Measurements from ENCODE around the gene KCNN1. TPM values are rescaled to one million over a fixed set of nuclear protein-coding genes. Genes with fewer than 3 reads are reported as not detected.

Gene KCNN1
- polyA plus RNA-seq, 1 donor from 2014 or later: 9.9 TPM

- H3K9me2 ChIP-seq (ENCODE audit: insufficient read depth, low read length): no peaks in the 10 kb centered on the region
- no peak overlapping the region for H3K27ac ChIP-seq (ENCODE audit: low read length)
- no peaks in the 10 kb centered on the region for H4K20me1 ChIP-seq (ENCODE audit: insufficient read depth)
- H3K9me3 ChIP-seq (ENCODE audit: low read length): no peaks in the 10 kb centered on the region
- no peaks in the 10 kb centered on the region for H3F3A ChIP-seq (ENCODE audit: insufficient read depth, low read length, poor library complexity, severe bottlenecking)
- H3K79me2 ChIP-seq (replicated peaks; ENCODE audit: insufficient read depth, low read length): no peaks in the 10 kb centered on the region
- no peak overlapping the region for H2AFZ ChIP-seq (ENCODE audit: low read depth, low read length)
- TF ChIP-seq TAF1 (IDR thresholded peaks at IDR 0.05; ENCODE audit: low read depth) (no peak), MXI1 (conservative IDR thresholded peaks at IDR 0.05; ENCODE audit: poor library complexity, severe bottlenecking) (no peak), RAD21 (conservative IDR thresholded peaks at IDR 0.05) (no peak), CTCF (IDR thresholded peaks at IDR 0.05; ENCODE audit: poor library complexity, severe bottlenecking) (no peak), EP300 (conservative IDR thresholded peaks at IDR 0.05; ENCODE audit: poor library complexity, severe bottlenecking) (no peak), REST (IDR thresholded peaks at IDR 0.05; ENCODE audit: borderline replicate concordance) (no peak), SMC3 (conservative IDR thresholded peaks at IDR 0.05; ENCODE audit: poor library complexity) (no peak), POLR2AphosphoS5 (IDR thresholded peaks at IDR 0.05) (no peak), EZH2 (IDR thresholded peaks at IDR 0.05; ENCODE audit: borderline replicate concordance, insufficient read depth, low read length, poor library complexity, severe bottlenecking) (no peak)
- H3K4me3 ChIP-seq (ENCODE audit: low read length): no peak overlapping the region
- H3K9ac ChIP-seq (ENCODE audit: low read length): no peak overlapping the region
- no peaks in the 10 kb centered on the region for H3K27me3 ChIP-seq (ENCODE audit: insufficient read depth, low read depth, low read length)
- no peak overlapping the region for H3K4me2 ChIP-seq (ENCODE audit: low read length)
- no peaks in the 10 kb centered on the region for H3K36me3 ChIP-seq (ENCODE audit: insufficient read depth, low read length)
Observed at GRCh38 chr19:17920527-17920926, 46.4 kb upstream of the KCNN1 start.

- no peak overlapping the region for H2AFZ ChIP-seq (ENCODE audit: low read depth, low read length)
- no peaks in the 10 kb centered on the region for H3K36me3 ChIP-seq (ENCODE audit: insufficient read depth, low read length)
- no peaks in the 10 kb centered on the region for H3K27me3 ChIP-seq (ENCODE audit: insufficient read depth, low read depth, low read length)
- no peak overlapping the region for H3K27ac ChIP-seq (ENCODE audit: low read length)
- no peaks in the 10 kb centered on the region for H3K79me2 ChIP-seq (replicated peaks; ENCODE audit: insufficient read depth, low read length)
- TF ChIP-seq REST (IDR thresholded peaks at IDR 0.05; ENCODE audit: borderline replicate concordance): no peak
- no peak for TF ChIP-seq MXI1 (conservative IDR thresholded peaks at IDR 0.05; ENCODE audit: poor library complexity, severe bottlenecking)
- no peaks in the 10 kb centered on the region for H3K9me3 ChIP-seq (ENCODE audit: low read length)
- H3F3A ChIP-seq (ENCODE audit: insufficient read depth, low read length, poor library complexity, severe bottlenecking): no peaks in the 10 kb centered on the region
- H3K9ac ChIP-seq (ENCODE audit: low read length): no peak overlapping the region
- no peaks in the 10 kb centered on the region for H3K9me2 ChIP-seq (ENCODE audit: insufficient read depth, low read length)
- no peak overlapping the region for H3K4me2 ChIP-seq (ENCODE audit: low read length)
- H4K20me1 ChIP-seq (ENCODE audit: insufficient read depth): no peaks in the 10 kb centered on the region
- no peak overlapping the region for H3K4me3 ChIP-seq (ENCODE audit: low read length)
Observed at GRCh38 chr19:17922138-17922537, 44.8 kb upstream of the KCNN1 start.

All from neural cell (in vitro differentiated cells).